GM23338 (cell line): ENCODE measurements around the gene MAP4. TPM values are rescaled to one million over a fixed set of nuclear protein-coding genes. Genes with fewer than 3 reads are reported as not detected.

Experiments
- ATAC-seq: fragments of 200-7000 bp; cut with Tn5 transposase; 3 replicates; pipeline ENCODE4 v1.9.1; 2020
- DNase-seq: peaks from one replicate; pipeline ENCODE4 v3.0.0-alpha.2; 2015; ENCODE audit warnings: low spot score
- H2AFZ ChIP-seq: fragments of 200-600 bp; sonication (generic); 2 replicates; pipeline ENCODE4 v1.8.0; 2016; ENCODE audit warnings: antibody characterized with exemption, mild to moderate bottlenecking, moderate library complexity
- H3F3A ChIP-seq: fragments of 200-600 bp; sonication (generic); replicated peaks from 2 replicates; pipeline ENCODE4 v1.8.0; 2017; ENCODE audit warnings: antibody characterized with exemption, mixed run types, low read depth
- H3K27ac ChIP-seq: fragments of 200-600 bp; sonication (generic); 2 replicates; pipeline ENCODE4 v1.6.1; 2016; ENCODE audit warnings: low read depth
- H3K27me3 ChIP-seq: fragments of 200-600 bp; sonication (generic); 2 replicates; pipeline ENCODE4 v1.8.0; 2016; ENCODE audit warnings: mild to moderate bottlenecking, mixed run types, moderate library complexity; ENCODE audit not compliant: insufficient read depth
- H3K36me3 ChIP-seq: fragments of 200-600 bp; sonication (generic); 2 replicates; pipeline ENCODE4 v1.8.0; 2016; ENCODE audit warnings: mild to moderate bottlenecking; ENCODE audit not compliant: insufficient read depth
- H3K4me1 ChIP-seq: fragments of 200-600 bp; sonication (generic); 2 replicates; pipeline ENCODE4 v1.8.0; 2016; ENCODE audit warnings: mild to moderate bottlenecking, moderate library complexity; ENCODE audit not compliant: insufficient read depth
- H3K4me2 ChIP-seq: fragments of 200-600 bp; sonication (generic); 2 replicates; pipeline ENCODE4 v1.7.1; 2017; ENCODE audit warnings: mixed run types
- H3K4me3 ChIP-seq: fragments of 200-600 bp; sonication (generic); 2 replicates; pipeline ENCODE4 v1.6.1; 2016; ENCODE audit warnings: mixed run types
- H3K79me2 ChIP-seq: fragments of 200-600 bp; sonication (generic); replicated peaks from 2 replicates; pipeline ENCODE4 v1.8.0; 2017; ENCODE audit warnings: mild to moderate bottlenecking; ENCODE audit not compliant: insufficient read depth
- H3K9me2 ChIP-seq: fragments of 200-600 bp; sonication (generic); 2 replicates; pipeline ENCODE4 v1.8.0; 2017; ENCODE audit not compliant: insufficient read depth
- H4K20me1 ChIP-seq: fragments of 200-600 bp; sonication (generic); replicated peaks from 2 replicates; pipeline ENCODE4 v1.8.0; 2017; ENCODE audit warnings: mild to moderate bottlenecking; ENCODE audit not compliant: insufficient read depth
- H3K27ac Mint-ChIP-seq: 2 replicates; pipeline ENCODE4 v1.8.0; 2020; ENCODE audit warnings: inconsistent platforms, mild to moderate bottlenecking, moderate library complexity, mixed read lengths
- H3K27me3 Mint-ChIP-seq: 3 replicates; pipeline ENCODE4 v1.8.0; 2022; ENCODE audit warnings: low read depth, mild to moderate bottlenecking, moderate library complexity, mixed read lengths, inconsistent platforms; ENCODE audit not compliant: insufficient read depth, poor library complexity
- H3K36me3 Mint-ChIP-seq: 3 replicates; pipeline ENCODE4 v1.8.0; 2021; ENCODE audit warnings: low read depth, mild to moderate bottlenecking, inconsistent platforms, moderate library complexity, mixed read lengths
- H3K4me1 Mint-ChIP-seq: 3 replicates; pipeline ENCODE4 v1.8.0; 2020; ENCODE audit warnings: mild to moderate bottlenecking, inconsistent platforms, mixed read lengths
- H3K4me3 Mint-ChIP-seq: 3 replicates; pipeline ENCODE4 v1.8.0; 2021; ENCODE audit warnings: moderate library complexity, mild to moderate bottlenecking, inconsistent platforms, mixed read lengths
- H3K9me3 Mint-ChIP-seq: 3 replicates; pipeline ENCODE4 v1.8.0; 2020; ENCODE audit warnings: moderate library complexity, mild to moderate bottlenecking, inconsistent platforms, mixed read lengths
- CREB1 ChIP-seq: fragments of 250-450 bp; sonication (Bioruptor Pico); IDR thresholded peaks from 2 replicates; pipeline ENCODE4 v1.5.0; 2020; ENCODE audit warnings: low read depth, mild to moderate bottlenecking, moderate library complexity
- EZH2 ChIP-seq: fragments of 200-600 bp; sonication (generic); IDR thresholded peaks from one replicate; pipeline ENCODE4 v1.8.0; 2017; ENCODE audit warnings: antibody characterized with exemption, mild to moderate bottlenecking, low read depth; ENCODE audit not compliant: unreplicated experiment
- EZH2phosphoT487 ChIP-seq: fragments of 200-600 bp; sonication (generic); IDR thresholded peaks from one replicate; pipeline ENCODE4 v1.8.1; 2018; ENCODE audit warnings: antibody characterized with exemption; ENCODE audit not compliant: unreplicated experiment
- JUNB ChIP-seq: IDR thresholded peaks from one replicate; pipeline ENCODE4 v1.6.1; 2016; ENCODE audit warnings: antibody characterized with exemption; ENCODE audit not compliant: unreplicated experiment
- NANOG ChIP-seq: IDR thresholded peaks from 2 replicates; pipeline ENCODE4 v1.6.1; 2016; ENCODE audit warnings: antibody characterized with exemption, borderline replicate concordance
- STAT1 ChIP-seq: IDR thresholded peaks from one replicate; pipeline ENCODE4 v1.6.1; 2016; ENCODE audit warnings: antibody characterized with exemption; ENCODE audit not compliant: unreplicated experiment
- ZNF114 ChIP-seq: fragments of 250-450 bp; sonication (Bioruptor Pico); IDR thresholded peaks from 2 replicates; pipeline ENCODE4 v1.5.0; 2020; ENCODE audit warnings: mild to moderate bottlenecking, moderate library complexity
- ZNF331 ChIP-seq: fragments of 250-450 bp; sonication (Bioruptor Pico); IDR thresholded peaks from 2 replicates; pipeline ENCODE4 v1.5.0; 2020; ENCODE audit warnings: low read depth, mild to moderate bottlenecking, moderate library complexity
- polyA plus RNA-seq: library from polyadenylated mRNA; unstranded; fragments of >200 nt; fragmentation: Nextera tagmentation; extraction: Ambion mirVana; gene quantifications from 2 replicates; pipeline ENCODE4 v1.2.1, GENCODE V29; 2016
- total RNA-seq: library from RNA; depleted of rRNA; stranded (reverse); fragments of >200 nt; shearing (Covaris generic); gene quantifications from 2 replicates; pipeline ENCODE4 v1.2.3, GENCODE V29; 2014
- TF ChIP-seq, protein P1 (sequence below), 2 experiments: fragments of 200-600 bp in 1 of 2; sonication (generic) in 1 of 2; conservative IDR thresholded peaks; 2 replicates each; pipeline versions ENCODE4 v1.5.1 to v1.6.1; 2016 to 2017; ENCODE audit warnings: antibody characterized with exemption in 2 of 2, low read depth in 2 of 2, mild to moderate bottlenecking in 2 of 2, moderate library complexity in 1 of 2
- TF ChIP-seq, protein P2 (sequence below): IDR thresholded peaks from 2 replicates; pipeline ENCODE4 v1.6.1; 2016; ENCODE audit warnings: antibody characterized with exemption
- TF ChIP-seq, protein P3 (sequence below): IDR thresholded peaks from one replicate; pipeline ENCODE4 v1.6.1; 2018; ENCODE audit warnings: antibody characterized with exemption; ENCODE audit not compliant: unreplicated experiment

MAP4 gene
- total and polyA plus RNA-seq, 2 experiments from 2014 or later = 103 to 113 TPM

DNA sequence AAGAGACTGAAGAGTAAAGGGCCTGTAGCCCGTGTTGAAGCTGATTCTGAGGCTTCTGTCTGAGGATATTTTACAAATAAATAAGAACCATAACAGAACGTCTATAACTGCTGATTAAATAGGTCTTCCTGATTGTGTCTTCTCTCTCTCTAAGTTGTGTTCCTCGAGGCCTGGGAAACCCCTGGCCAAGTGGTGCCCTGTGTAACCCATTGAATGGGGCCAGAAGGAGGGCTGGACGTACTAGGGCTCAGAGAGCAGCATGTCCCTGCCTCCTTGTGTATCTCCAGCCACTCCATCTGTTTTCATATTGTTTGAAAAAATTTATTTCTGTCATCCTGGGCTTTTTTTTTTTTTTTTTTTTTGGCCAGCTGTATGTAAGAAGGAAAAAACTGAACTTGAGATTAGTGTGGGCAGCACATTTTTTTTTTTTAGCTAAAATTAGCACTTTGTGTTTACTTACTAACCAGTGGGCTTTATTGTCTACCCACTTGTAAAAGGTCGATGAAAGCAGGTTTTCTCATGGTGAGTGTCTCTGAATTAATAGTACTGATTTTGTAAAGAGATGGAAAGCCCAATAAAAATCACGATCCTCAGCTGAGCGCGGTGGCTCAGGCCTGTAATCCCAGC lies 202.6 kb downstream of the MAP4 start:
- TF ChIP-seq, protein P1, sequence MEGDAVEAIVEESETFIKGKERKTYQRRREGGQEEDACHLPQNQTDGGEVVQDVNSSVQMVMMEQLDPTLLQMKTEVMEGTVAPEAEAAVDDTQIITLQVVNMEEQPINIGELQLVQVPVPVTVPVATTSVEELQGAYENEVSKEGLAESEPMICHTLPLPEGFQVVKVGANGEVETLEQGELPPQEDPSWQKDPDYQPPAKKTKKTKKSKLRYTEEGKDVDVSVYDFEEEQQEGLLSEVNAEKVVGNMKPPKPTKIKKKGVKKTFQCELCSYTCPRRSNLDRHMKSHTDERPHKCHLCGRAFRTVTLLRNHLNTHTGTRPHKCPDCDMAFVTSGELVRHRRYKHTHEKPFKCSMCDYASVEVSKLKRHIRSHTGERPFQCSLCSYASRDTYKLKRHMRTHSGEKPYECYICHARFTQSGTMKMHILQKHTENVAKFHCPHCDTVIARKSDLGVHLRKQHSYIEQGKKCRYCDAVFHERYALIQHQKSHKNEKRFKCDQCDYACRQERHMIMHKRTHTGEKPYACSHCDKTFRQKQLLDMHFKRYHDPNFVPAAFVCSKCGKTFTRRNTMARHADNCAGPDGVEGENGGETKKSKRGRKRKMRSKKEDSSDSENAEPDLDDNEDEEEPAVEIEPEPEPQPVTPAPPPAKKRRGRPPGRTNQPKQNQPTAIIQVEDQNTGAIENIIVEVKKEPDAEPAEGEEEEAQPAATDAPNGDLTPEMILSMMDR (conservative IDR thresholded peaks at IDR 0.05; ENCODE audit: low read depth in 2 of 2) = no peak
- TF ChIP-seq EZH2phosphoT487 (no peak), CREB1 (CRISPR knock-in tag) (no peak), EZH2 (no peak), NANOG (no peak), JUNB (no peak)
- TF ChIP-seq, protein P2, sequence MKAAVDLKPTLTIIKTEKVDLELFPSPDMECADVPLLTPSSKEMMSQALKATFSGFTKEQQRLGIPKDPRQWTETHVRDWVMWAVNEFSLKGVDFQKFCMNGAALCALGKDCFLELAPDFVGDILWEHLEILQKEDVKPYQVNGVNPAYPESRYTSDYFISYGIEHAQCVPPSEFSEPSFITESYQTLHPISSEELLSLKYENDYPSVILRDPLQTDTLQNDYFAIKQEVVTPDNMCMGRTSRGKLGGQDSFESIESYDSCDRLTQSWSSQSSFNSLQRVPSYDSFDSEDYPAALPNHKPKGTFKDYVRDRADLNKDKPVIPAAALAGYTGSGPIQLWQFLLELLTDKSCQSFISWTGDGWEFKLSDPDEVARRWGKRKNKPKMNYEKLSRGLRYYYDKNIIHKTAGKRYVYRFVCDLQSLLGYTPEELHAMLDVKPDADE = no peak
- Histone ChIP-seq H3K36me3 (peaks cover 38% of the 10 kb centered on the region), H2AFZ (no peak overlapping the region), H3F3A (0 out of 2 replicates have a peak, but pooled peaks cover 8% of the 10 kb centered on the region), H3K4me3 (no peak overlapping the region), H3K4me2 (no peak overlapping the region), H3K4me1 (no peaks in the 10 kb centered on the region), H3K9me2 (no peaks in the 10 kb centered on the region), H3K79me2 (no peaks in the 10 kb centered on the region), H4K20me1 (peaks cover 8% of the 10 kb centered on the region), H3K27me3 (no peaks in the 10 kb centered on the region), H3K27ac (no peak overlapping the region)
- DNase-seq = no peak
- H3K9me3 Mint-ChIP-seq = no peaks in the 10 kb centered on the region
- peaks cover 55% of the 10 kb centered on the region for H3K36me3 Mint-ChIP-seq
- no peak for ATAC-seq
- H3K4me3 Mint-ChIP-seq = no peak overlapping the region
- H3K4me1 Mint-ChIP-seq = no peaks in the 10 kb centered on the region
- H3K27me3 Mint-ChIP-seq = no peaks in the 10 kb centered on the region
- no peak overlapping the region for H3K27ac Mint-ChIP-seq

- peaks cover 5% of the 10 kb centered on the region for H3K27me3 Mint-ChIP-seq
- no peak for DNase-seq
- Histone ChIP-seq H3K4me1 (peaks cover 17% of the 10 kb centered on the region), H3K27me3 (no peaks in the 10 kb centered on the region), H3K4me2 (peak overlapping the region; percentile 99), H4K20me1 (0 out of 2 replicates have a peak, but pooled peaks cover 3% of the 10 kb centered on the region), H3K4me3 (peak overlapping the region; percentile 98; the same call in 1 of the 2 replicates), H3K79me2 (peaks cover 24% of the 10 kb centered on the region), H3K27ac (0 out of 2 replicates have a peak overlapping the region, but pooled peaks have one; percentile 55), H2AFZ (no peak overlapping the region), H3K9me2 (no peaks in the 10 kb centered on the region), H3K36me3 (peaks cover 15% of the 10 kb centered on the region), H3F3A (peaks cover 25% of the 10 kb centered on the region)
- ATAC-seq = no peak
- peaks cover 31% of the 10 kb centered on the region for H3K36me3 Mint-ChIP-seq
- TF ChIP-seq EZH2phosphoT487 = no peak
- no peak for TF ChIP-seq EZH2
- TF ChIP-seq ZNF114 (CRISPR knock-in tag) = no peak
- TF ChIP-seq CREB1 (CRISPR knock-in tag) = no peak
- no peak for TF ChIP-seq NANOG
- no peak for TF ChIP-seq JUNB
- TF ChIP-seq ZNF331 = no peak
- no peak for TF ChIP-seq STAT1
- TF ChIP-seq, protein P3, sequence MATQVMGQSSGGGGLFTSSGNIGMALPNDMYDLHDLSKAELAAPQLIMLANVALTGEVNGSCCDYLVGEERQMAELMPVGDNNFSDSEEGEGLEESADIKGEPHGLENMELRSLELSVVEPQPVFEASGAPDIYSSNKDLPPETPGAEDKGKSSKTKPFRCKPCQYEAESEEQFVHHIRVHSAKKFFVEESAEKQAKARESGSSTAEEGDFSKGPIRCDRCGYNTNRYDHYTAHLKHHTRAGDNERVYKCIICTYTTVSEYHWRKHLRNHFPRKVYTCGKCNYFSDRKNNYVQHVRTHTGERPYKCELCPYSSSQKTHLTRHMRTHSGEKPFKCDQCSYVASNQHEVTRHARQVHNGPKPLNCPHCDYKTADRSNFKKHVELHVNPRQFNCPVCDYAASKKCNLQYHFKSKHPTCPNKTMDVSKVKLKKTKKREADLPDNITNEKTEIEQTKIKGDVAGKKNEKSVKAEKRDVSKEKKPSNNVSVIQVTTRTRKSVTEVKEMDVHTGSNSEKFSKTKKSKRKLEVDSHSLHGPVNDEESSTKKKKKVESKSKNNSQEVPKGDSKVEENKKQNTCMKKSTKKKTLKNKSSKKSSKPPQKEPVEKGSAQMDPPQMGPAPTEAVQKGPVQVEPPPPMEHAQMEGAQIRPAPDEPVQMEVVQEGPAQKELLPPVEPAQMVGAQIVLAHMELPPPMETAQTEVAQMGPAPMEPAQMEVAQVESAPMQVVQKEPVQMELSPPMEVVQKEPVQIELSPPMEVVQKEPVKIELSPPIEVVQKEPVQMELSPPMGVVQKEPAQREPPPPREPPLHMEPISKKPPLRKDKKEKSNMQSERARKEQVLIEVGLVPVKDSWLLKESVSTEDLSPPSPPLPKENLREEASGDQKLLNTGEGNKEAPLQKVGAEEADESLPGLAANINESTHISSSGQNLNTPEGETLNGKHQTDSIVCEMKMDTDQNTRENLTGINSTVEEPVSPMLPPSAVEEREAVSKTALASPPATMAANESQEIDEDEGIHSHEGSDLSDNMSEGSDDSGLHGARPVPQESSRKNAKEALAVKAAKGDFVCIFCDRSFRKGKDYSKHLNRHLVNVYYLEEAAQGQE = no peak
- H3K4me3 Mint-ChIP-seq = peak overlapping the region; percentile 100
- H3K27ac Mint-ChIP-seq = no peak overlapping the region
- H3K9me3 Mint-ChIP-seq = no peaks in the 10 kb centered on the region
- peaks cover 5% of the 10 kb centered on the region; the same call in 2 of the 3 replicates for H3K4me1 Mint-ChIP-seq
Measured at GRCh38 chr3:47804577-47804976, 211.6 kb downstream of the MAP4 start.
